GM12891 (cell line): ENCODE data around the gene PLA2G4F.

ENCODE experiments used
- PAX5 ChIP-seq: IDR thresholded peaks from 2 replicates; pipeline ENCODE4 v1.6.1; 2011; ENCODE audit warnings: low read length, moderate library complexity, mild to moderate bottlenecking; ENCODE audit not compliant: insufficient read depth, severe bottlenecking
- POLR2A ChIP-seq: IDR thresholded peaks from 2 replicates; pipeline ENCODE4 v1.6.1; 2011; ENCODE audit warnings: low read depth, low read length, control low read depth
- POLR2AphosphoS5 ChIP-seq: IDR thresholded peaks from 2 replicates; pipeline ENCODE4 v1.6.1; 2011; ENCODE audit warnings: low read depth, low read length, control low read depth
- POU2F2 ChIP-seq: IDR thresholded peaks from 2 replicates; pipeline ENCODE4 v1.6.1; 2011; ENCODE audit warnings: low read depth, mild to moderate bottlenecking, control low read depth, low read length, moderate library complexity
- SPI1 ChIP-seq: IDR thresholded peaks from 2 replicates; pipeline ENCODE4 v1.6.1; 2011; ENCODE audit warnings: low read depth, low read length, control low read depth
- TAF1 ChIP-seq: IDR thresholded peaks from 2 replicates; pipeline ENCODE4 v1.6.1; 2011; ENCODE audit warnings: low read depth, low read length, control low read depth

- no peak for TF ChIP-seq POLR2A
- no peak for TF ChIP-seq TAF1
- no peak for TF ChIP-seq POLR2AphosphoS5
- no peak for TF ChIP-seq SPI1
- no peak for TF ChIP-seq PAX5
- TF ChIP-seq POU2F2: no peak
These were observed 49.0 kb downstream of the PLA2G4F start for GRCh38 chr15:42107473-42107872.
